Mucosa of stomach (tissue), 1 donor: ENCODE data around the gene C1orf226.

ENCODE experiments used
- H3K27me3 ChIP-seq: one replicate; pipeline ENCODE4 v1.7.0; 2013; ENCODE audit warnings: mild to moderate bottlenecking, low read length; ENCODE audit not compliant: control insufficient read depth, insufficient read depth
- H3K36me3 ChIP-seq: one replicate; pipeline ENCODE4 v1.7.0; 2013; ENCODE audit warnings: low read length; ENCODE audit not compliant: control insufficient read depth, insufficient read depth
- H3K4me1 ChIP-seq: one replicate; pipeline ENCODE4 v1.7.0; 2013; ENCODE audit warnings: mild to moderate bottlenecking, low read length; ENCODE audit not compliant: control insufficient read depth, insufficient read depth
- H3K4me3 ChIP-seq: one replicate; pipeline ENCODE4 v1.7.0; 2013; ENCODE audit warnings: low read length
- H3K9ac ChIP-seq: one replicate; pipeline ENCODE4 v1.7.0; 2013; ENCODE audit warnings: mild to moderate bottlenecking, low read length, moderate library complexity
- H3K9me3 ChIP-seq: one replicate; pipeline ENCODE4 v1.7.0; 2013; ENCODE audit warnings: mild to moderate bottlenecking, low read length, moderate library complexity; ENCODE audit not compliant: control insufficient read depth
- donor health status: Pancreatic carcinoma.

The C1orf226 gene

GRCh38 chr1:162388615-162389014, 7.1 kb downstream of the C1orf226 start:
- Histone ChIP-seq H3K9me3 (no peaks in the 10 kb centered on the region), H3K9ac (no peak overlapping the region), H3K27me3 (no peaks in the 10 kb centered on the region), H3K4me3 (no peak overlapping the region), H3K4me1 (peaks cover 27% of the 10 kb centered on the region), H3K36me3 (no peaks in the 10 kb centered on the region)

DNA sequence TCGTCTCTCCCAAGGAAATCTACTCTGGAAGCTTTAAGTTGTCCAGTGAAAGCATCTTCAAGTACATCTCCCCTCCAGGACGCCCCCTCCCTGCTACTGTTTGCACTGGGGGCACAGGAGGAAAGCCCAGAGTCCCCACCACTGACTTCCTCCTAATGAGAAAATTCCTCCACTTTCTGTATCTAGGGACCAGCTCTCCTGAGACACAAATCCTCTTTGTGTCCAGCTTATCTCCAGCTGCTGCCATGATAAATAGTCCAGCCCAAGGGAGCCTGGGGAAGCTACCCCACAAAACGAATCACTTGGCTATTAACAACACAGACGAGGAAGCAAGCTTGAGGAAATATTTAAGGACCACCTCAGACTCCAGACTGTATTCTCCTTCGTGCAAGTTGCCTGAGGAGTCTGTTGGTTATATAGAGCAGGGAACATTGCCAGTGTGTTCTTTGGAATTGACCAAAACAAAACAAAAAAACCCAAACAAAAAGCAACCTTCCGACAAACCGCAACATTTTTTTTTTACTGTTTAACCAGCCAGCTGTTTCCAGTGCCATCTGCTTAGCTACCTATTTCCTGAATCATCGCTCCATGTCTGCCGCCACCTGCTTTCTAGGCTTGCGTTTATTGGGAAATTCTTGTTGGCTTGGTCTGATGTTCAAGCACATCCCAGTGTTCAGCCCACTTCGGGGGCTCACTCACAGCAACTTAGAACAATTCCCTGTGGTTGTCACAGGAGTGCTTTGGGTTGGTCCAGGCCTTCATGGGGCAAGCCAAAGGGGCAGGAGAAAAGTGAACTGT, 7.7 kb downstream of the C1orf226 start:
- no peaks in the 10 kb centered on the region for H3K9me3 ChIP-seq
- no peaks in the 10 kb centered on the region for H3K36me3 ChIP-seq
- H3K9ac ChIP-seq, result no peak overlapping the region
- peaks cover 27% of the 10 kb centered on the region for H3K4me1 ChIP-seq
- H3K27me3 ChIP-seq, result no peaks in the 10 kb centered on the region
- no peak overlapping the region for H3K4me3 ChIP-seq

GRCh38 chr1:162389971-162390370, 8.4 kb downstream of the C1orf226 start:
- Histone ChIP-seq H3K9me3 (no peaks in the 10 kb centered on the region), H3K4me1 (peaks cover 27% of the 10 kb centered on the region), H3K9ac (no peak overlapping the region), H3K4me3 (no peak overlapping the region), H3K27me3 (no peaks in the 10 kb centered on the region), H3K36me3 (no peaks in the 10 kb centered on the region)

DNA sequence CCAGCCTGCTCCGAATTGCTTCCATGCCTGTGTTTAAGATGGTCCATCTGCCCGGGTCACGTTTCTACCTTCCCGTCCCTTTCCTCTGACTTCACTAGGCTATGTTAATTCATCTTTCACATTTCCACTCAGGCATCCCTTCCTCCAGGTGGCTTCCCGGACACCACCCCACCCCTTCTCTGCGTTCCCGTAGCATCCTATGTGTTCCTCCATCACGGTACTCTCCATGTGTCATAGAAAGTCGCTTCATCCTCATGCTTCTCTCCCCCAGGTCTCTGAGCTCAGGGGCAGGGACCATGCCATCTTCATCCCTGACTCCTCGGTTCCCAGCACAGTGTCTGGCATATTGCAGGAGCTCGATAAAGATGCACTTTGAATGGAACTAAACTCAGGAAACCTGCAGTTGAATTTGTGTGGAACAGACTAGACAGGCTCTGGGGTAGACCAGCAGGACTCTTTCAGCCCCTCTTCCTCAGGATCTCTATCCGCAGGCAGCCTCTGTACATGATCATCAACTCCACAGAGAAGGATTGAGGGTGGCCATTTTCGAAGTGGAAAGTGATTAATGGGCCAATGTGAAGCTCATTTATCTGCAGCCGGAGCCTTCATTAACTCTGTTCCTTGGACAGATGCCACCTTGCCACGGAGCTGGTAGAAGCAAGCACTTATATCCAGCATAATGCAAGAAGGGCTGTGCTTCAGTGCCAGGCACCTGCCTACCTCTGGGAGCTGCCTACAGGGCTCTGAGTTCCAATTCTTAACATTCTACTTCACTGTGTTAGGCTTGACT, 9.1 kb downstream of the C1orf226 start:
- H3K36me3 ChIP-seq, result no peaks in the 10 kb centered on the region
- H3K9ac ChIP-seq, result no peak overlapping the region
- no peaks in the 10 kb centered on the region for H3K27me3 ChIP-seq
- H3K9me3 ChIP-seq, result no peaks in the 10 kb centered on the region
- H3K4me3 ChIP-seq, result no peak overlapping the region
- peaks cover 27% of the 10 kb centered on the region for H3K4me1 ChIP-seq

DNA sequence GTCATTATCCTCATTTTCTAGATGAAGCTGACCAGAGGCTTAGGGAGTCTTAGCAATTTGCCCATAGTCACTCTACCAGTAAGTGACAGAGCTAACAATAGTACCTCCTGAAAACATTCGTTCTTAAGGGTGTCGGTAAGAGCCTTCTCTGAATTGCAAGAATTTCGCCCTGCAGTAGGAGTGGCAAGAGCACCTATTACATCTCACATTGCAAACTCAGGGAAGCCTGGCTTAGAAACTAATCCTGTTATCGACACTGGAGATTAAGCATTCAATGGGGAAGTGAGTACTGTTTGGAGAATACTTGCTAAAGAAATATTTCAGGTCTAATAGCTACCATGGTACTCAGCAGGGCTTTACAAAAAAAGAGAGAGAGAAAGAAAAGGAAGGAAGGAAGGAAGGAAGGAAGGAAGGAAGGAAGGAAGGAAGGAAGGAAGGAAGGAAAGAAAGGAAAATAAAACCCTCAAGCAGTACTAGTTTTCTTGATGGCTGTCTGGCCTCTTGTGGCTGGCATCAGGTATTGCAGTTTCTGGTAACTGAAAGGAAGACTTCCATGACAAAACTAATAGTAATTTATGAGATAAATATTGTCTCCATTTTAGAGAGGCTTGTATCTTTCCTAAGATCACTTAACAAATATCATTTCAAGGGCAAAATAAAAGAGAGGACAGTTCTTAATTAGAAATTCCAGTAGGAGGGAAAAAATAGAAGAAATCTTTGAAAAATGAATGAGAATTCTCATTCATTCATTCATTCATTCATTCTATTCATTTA, 10.4 kb downstream of the C1orf226 start:
- H3K27me3 ChIP-seq, result no peaks in the 10 kb centered on the region
- H3K4me1 ChIP-seq, result peaks cover 27% of the 10 kb centered on the region
- H3K9ac ChIP-seq, result no peak overlapping the region
- H3K36me3 ChIP-seq, result no peaks in the 10 kb centered on the region
- H3K4me3 ChIP-seq, result peak overlapping the region; percentile 6
- no peaks in the 10 kb centered on the region for H3K9me3 ChIP-seq

DNA sequence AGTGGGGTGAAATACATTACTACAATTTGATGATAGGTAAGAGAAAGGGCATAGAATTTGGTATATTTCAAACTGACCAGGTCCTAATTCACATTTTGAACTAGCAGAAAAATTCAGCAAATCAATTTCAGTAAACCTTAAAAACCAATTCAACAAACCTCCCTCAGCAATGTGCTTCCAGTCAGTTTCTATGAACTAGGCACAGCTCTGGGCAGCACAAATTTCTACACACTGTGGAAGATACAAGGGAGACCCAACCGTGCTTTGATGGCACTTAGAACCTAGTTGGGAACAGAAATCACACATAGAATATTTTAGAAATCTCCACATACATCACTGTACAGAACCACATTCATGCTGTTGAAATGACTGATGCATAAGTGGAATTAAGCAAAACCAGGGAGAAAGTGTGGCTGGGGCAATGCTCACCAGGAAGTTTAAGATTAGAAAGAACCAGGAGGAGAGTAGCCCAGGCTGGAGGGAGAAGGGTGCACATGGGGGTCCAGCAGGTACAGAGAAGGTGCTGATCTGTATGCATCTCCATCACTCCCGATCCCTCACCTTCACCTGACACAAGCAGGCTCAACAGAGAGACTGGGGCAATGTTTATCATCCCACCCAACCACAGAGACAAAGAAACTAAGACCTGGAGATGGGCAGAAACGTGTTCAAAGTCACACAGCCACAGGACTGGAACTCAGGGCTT, 14.8 kb downstream of the C1orf226 start:
- no peaks in the 10 kb centered on the region for H3K36me3 ChIP-seq
- H3K4me3 ChIP-seq, result no peak overlapping the region
- H3K27me3 ChIP-seq, result no peaks in the 10 kb centered on the region
- no peaks in the 10 kb centered on the region for H3K9me3 ChIP-seq
- no peak overlapping the region for H3K9ac ChIP-seq
- peaks cover 5% of the 10 kb centered on the region for H3K4me1 ChIP-seq

DNA sequence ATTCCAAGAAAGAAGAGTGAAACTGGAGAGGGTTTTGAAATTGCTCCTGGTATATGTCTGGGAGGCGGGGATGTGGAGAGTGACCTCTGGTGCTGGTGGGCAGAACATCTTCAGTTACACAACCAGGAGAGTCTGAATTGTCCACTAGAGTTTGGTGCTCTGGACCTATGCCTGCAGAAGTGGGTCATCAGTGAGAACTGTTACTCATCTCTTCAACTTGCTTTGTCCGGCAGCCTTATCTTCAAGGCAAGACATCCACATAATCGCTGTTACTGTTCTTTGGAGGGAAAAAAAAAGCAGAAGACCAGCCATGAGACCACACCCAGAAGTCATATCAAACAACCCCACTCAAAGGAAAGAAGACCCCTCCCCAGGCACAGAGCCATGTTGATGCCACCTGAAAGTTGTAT, 15.5 kb downstream of the C1orf226 start:
- Histone ChIP-seq H3K4me3 (no peak overlapping the region), H3K36me3 (no peaks in the 10 kb centered on the region), H3K4me1 (no peaks in the 10 kb centered on the region), H3K9ac (no peak overlapping the region), H3K27me3 (no peaks in the 10 kb centered on the region), H3K9me3 (no peaks in the 10 kb centered on the region)

DNA sequence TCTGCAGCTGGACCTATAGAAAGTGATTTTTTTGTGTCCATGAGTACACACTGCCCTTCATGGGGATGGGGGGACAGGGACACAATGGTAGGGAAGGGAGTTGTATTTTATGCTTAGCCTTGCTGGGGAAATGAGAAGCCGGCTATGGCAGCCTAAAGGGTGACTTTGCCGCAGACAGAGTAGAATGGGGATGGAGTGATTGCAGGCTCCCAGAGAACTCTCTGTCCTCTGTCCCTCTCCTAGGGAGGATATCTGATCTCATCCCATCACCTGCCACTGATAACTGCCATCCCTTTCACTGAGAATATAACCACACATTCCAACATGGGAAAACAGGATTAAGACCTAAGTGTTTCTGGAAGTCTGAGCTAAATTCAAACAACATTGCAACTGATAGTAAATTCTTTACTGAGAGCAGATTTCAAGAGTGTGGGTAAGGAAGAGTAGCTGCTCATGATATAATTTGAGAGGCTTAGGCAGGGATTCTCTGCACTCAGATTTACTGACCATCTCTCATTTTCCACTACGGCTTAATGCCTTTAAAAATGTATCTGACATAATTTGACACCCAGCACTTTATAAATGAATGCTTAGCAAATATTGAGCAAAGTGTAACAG, 16.5 kb downstream of the C1orf226 start:
- Histone ChIP-seq H3K9ac (no peak overlapping the region), H3K36me3 (no peaks in the 10 kb centered on the region), H3K9me3 (no peaks in the 10 kb centered on the region), H3K4me1 (no peaks in the 10 kb centered on the region), H3K27me3 (no peaks in the 10 kb centered on the region), H3K4me3 (no peak overlapping the region)

DNA sequence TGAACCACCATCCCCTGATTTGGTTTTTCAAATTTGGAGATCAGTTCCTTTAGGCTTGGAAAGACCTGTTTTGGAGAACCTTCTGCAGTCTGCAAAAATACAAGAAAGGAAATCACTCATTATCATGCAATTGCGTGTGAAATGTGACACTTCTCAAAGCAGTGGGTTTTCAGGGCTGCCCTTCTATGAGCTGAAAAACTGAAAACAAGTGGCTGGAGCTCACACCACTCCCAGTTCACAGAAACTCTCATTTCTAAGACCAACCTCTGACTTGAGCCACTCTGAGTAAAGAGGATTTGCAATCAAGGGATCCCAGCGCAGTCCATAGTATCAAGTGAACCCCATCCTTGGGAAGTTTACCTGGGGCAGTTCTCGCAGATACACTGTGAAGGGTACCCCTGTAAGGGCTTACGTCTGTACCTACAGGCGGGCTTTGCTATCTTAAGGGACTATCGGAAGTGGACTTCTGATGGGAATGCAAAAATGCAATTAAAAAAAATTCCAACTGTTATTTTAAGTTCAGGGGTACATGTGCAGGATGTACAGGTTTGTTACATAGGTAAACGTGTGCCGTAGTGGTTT, 17.6 kb downstream of the C1orf226 start:
- no peak overlapping the region for H3K9ac ChIP-seq
- H3K36me3 ChIP-seq, result no peaks in the 10 kb centered on the region
- no peaks in the 10 kb centered on the region for H3K9me3 ChIP-seq
- no peak overlapping the region for H3K4me3 ChIP-seq
- H3K27me3 ChIP-seq, result no peaks in the 10 kb centered on the region
- H3K4me1 ChIP-seq, result no peaks in the 10 kb centered on the region

GRCh38 chr1:162400790-162401355, 19.3 kb downstream of the C1orf226 start:
- H3K9ac ChIP-seq, result no peak overlapping the region
- no peaks in the 10 kb centered on the region for H3K27me3 ChIP-seq
- peaks cover 3% of the 10 kb centered on the region for H3K4me1 ChIP-seq
- H3K4me3 ChIP-seq, result no peak overlapping the region
- H3K36me3 ChIP-seq, result no peaks in the 10 kb centered on the region
- no peaks in the 10 kb centered on the region for H3K9me3 ChIP-seq
